Caco-2 (cell line): ENCODE results near the gene AKNA. TPM values are rescaled to one million over a fixed set of nuclear protein-coding genes. Genes with fewer than 3 reads are reported as not detected.

Source experiments
- BruUV-seq: library from RNA; stranded (reverse); fragments of 400-500 nt; replicated peaks from 2 replicates; lab custom pipeline; 2021; lab: Mats Ljungman, UMichigan
- CTCF ChIA-PET: fragments of 300-600 bp; sonication (Branson Sonifier 250); formaldehyde crosslinking; loops from one replicate; lab custom pipeline; 2022; ENCODE audit warnings: antibody characterized with exemption; lab: Charles Lee
- POLR2A ChIA-PET: fragments of 300-600 bp; sonication (Branson Sonifier 250); formaldehyde crosslinking; loops from one replicate; lab custom pipeline; 2022; ENCODE audit warnings: antibody characterized with exemption; lab: Charles Lee
- DNase-seq, 2 experiments: peaks; one replicate each; pipeline versions ENCODE4 v3.0.0 to v3.0.0-alpha.2; 2020 to 2022
- H3K27me3 ChIP-seq: replicated peaks from 2 replicates; pipeline ENCODE4 v1.6.0; 2011; ENCODE audit warnings: low read length; ENCODE audit not compliant: control insufficient read depth, insufficient read depth
- H3K36me3 ChIP-seq: 2 replicates; pipeline ENCODE4 v1.5.1; 2011; ENCODE audit warnings: low read length; ENCODE audit not compliant: control insufficient read depth, insufficient read depth
- H3K4me1 ChIP-seq: fragments of 250-450 bp; sonication (Bioruptor Pico); 2 replicates; pipeline ENCODE4 v1.5.1; 2020; ENCODE audit warnings: mild to moderate bottlenecking
- H3K4me3 ChIP-seq: 2 replicates; pipeline ENCODE4 v1.5.1; 2011; ENCODE audit warnings: low read depth, mild to moderate bottlenecking, control low read depth, low read length
- H3K9me3 ChIP-seq: fragments of 250-450 bp; sonication (Bioruptor Pico); 2 replicates; pipeline ENCODE4 v1.5.1; 2020; ENCODE audit warnings: mild to moderate bottlenecking, moderate library complexity
- H3K27ac Mint-ChIP-seq: one replicate; pipeline ENCODE4 v1.8.0; 2022; ENCODE audit warnings: mixed read lengths; ENCODE audit not compliant: unreplicated experiment
- H3K27me3 Mint-ChIP-seq: one replicate; pipeline ENCODE4 v1.8.0; 2022; ENCODE audit warnings: mixed read lengths; ENCODE audit not compliant: insufficient read depth, unreplicated experiment
- H3K36me3 Mint-ChIP-seq: one replicate; pipeline ENCODE4 v1.8.0; 2022; ENCODE audit warnings: mild to moderate bottlenecking, mixed read lengths; ENCODE audit not compliant: insufficient read depth, unreplicated experiment
- H3K4me1 Mint-ChIP-seq: one replicate; pipeline ENCODE4 v1.8.0; 2022; ENCODE audit warnings: low read depth, mixed read lengths; ENCODE audit not compliant: unreplicated experiment
- H3K4me3 Mint-ChIP-seq: one replicate; pipeline ENCODE4 v1.8.0; 2022; ENCODE audit warnings: mild to moderate bottlenecking, moderate library complexity, mixed read lengths; ENCODE audit not compliant: unreplicated experiment
- H3K9me3 Mint-ChIP-seq: one replicate; pipeline ENCODE4 v1.8.0; 2022; ENCODE audit warnings: mixed read lengths; ENCODE audit not compliant: unreplicated experiment
- CTCF ChIP-seq, 2 experiments: fragments of 200-600 bp in 1 of 2; IDR thresholded peaks; 1 replicate in 1 of 2; 2 replicates in 1 of 2; pipeline versions ENCODE4 v1.5.1 to v1.8.0; 2011 to 2022; ENCODE audit warnings: antibody characterized with exemption in 1 of 2, control low read depth in 1 of 2, inconsistent platforms in 1 of 2, low read depth in 1 of 2, low read length in 1 of 2, mild to moderate bottlenecking in 1 of 2, moderate library complexity in 1 of 2; ENCODE audit not compliant: insufficient read depth in 1 of 2, severe bottlenecking in 1 of 2, unreplicated experiment in 1 of 2
- intact Hi-C: fragments of 100-400 bp; cut with micrococcal nuclease; formaldehyde crosslinking; loops from one replicate; pipeline ENCODE4 v1.10.0; 2022; ENCODE audit not compliant: unreplicated experiment
- total RNA-seq: library from RNA; stranded (reverse); gene quantifications from 2 replicates; pipeline ENCODE4 v1.2.3, GENCODE V29; 2022

Gene AKNA
- total RNA-seq, 1 experiment from 2014 or later = 57.8 TPM

GRCh38 chr9:114342755-114343440 lies 44.9 kb downstream of the AKNA start:
- CTCF ChIA-PET = no interaction called here

GRCh38 chr9:114341991-114342390 lies 45.8 kb downstream of the AKNA start:
- TF ChIP-seq CTCF (IDR thresholded peaks at IDR 0.05; ENCODE audit: insufficient read depth in 1 of 2, low read depth in 1 of 2, low read length in 1 of 2, severe bottlenecking in 1 of 2, unreplicated experiment in 1 of 2) = no peak
- Mint-ChIP-seq H3K27ac (no peak overlapping the region), H3K9me3 (no peaks in the 10 kb centered on the region), H3K27me3 (no peaks in the 10 kb centered on the region), H3K4me1 (no peaks in the 10 kb centered on the region), H3K4me3 (no peak overlapping the region), H3K36me3 (peaks cover 30% of the 10 kb centered on the region)
- ChIA-PET CTCF (no interaction called here), POLR2A (no interaction called here)
- no peak for DNase-seq
- Histone ChIP-seq H3K4me3 (no peak overlapping the region), H3K36me3 (no peaks in the 10 kb centered on the region), H3K9me3 (no peaks in the 10 kb centered on the region), H3K4me1 (peaks cover 8% of the 10 kb centered on the region; the same call in 1 of the 2 replicates), H3K27me3 (no peaks in the 10 kb centered on the region)
- no TSS peak for BruUV-seq
- intact Hi-C loops = no loop called here

More at GRCh38 chr9:114342755-114343440, 44.9 kb downstream of the AKNA start:
- H3K9me3 Mint-ChIP-seq = no peaks in the 10 kb centered on the region
- POLR2A ChIA-PET = no interaction called here
- no peaks in the 10 kb centered on the region for H3K4me1 Mint-ChIP-seq
- no peak overlapping the region for H3K4me3 Mint-ChIP-seq
- no peak overlapping the region for H3K4me3 ChIP-seq
- BruUV-seq = no TSS peak
- no peaks in the 10 kb centered on the region for H3K36me3 ChIP-seq
- H3K27me3 Mint-ChIP-seq = no peaks in the 10 kb centered on the region
- DNase-seq = no peak
- no peak for TF ChIP-seq CTCF (IDR thresholded peaks at IDR 0.05; ENCODE audit: insufficient read depth in 1 of 2, low read depth in 1 of 2, low read length in 1 of 2, severe bottlenecking in 1 of 2, unreplicated experiment in 1 of 2)
- H3K27ac Mint-ChIP-seq = no peak overlapping the region
- intact Hi-C loops = no loop called here
- H3K36me3 Mint-ChIP-seq = peaks cover 25% of the 10 kb centered on the region
- peaks cover 8% of the 10 kb centered on the region; the same call in 1 of the 2 replicates for H3K4me1 ChIP-seq
- H3K27me3 ChIP-seq = no peaks in the 10 kb centered on the region
- no peaks in the 10 kb centered on the region for H3K9me3 ChIP-seq

- ChIA-PET CTCF (no interaction called here), POLR2A (no interaction called here)
- no peak for TF ChIP-seq CTCF (IDR thresholded peaks at IDR 0.05; ENCODE audit: insufficient read depth in 1 of 2, low read depth in 1 of 2, low read length in 1 of 2, severe bottlenecking in 1 of 2, unreplicated experiment in 1 of 2)
- H3K36me3 ChIP-seq = no peaks in the 10 kb centered on the region
- no peaks in the 10 kb centered on the region for H3K27me3 ChIP-seq
- H3K4me3 ChIP-seq = no peak overlapping the region
- no TSS peak for BruUV-seq
- DNase-seq = no peak
- H3K4me1 ChIP-seq = peaks cover 8% of the 10 kb centered on the region; the same call in 1 of the 2 replicates
- H3K4me3 Mint-ChIP-seq = no peak overlapping the region
- H3K27me3 Mint-ChIP-seq = no peaks in the 10 kb centered on the region
- no peaks in the 10 kb centered on the region for H3K4me1 Mint-ChIP-seq
- H3K9me3 Mint-ChIP-seq = no peaks in the 10 kb centered on the region
- H3K36me3 Mint-ChIP-seq = peaks cover 24% of the 10 kb centered on the region
- intact Hi-C loops = no loop called here
- H3K9me3 ChIP-seq = no peaks in the 10 kb centered on the region
- no peak overlapping the region for H3K27ac Mint-ChIP-seq
Observed at GRCh38 chr9:114341152-114341830, 46.5 kb downstream of the AKNA start.
